ENCODE measurements around the gene PXDN. TPM values are rescaled to one million over a fixed set of nuclear protein-coding genes. Genes with fewer than 3 reads are reported as not detected.
"Not testable (repeated sequence)": the region's sequence is repeated elsewhere in the genome, so short reads cannot be mapped to it uniquely, and the experiment has no call there.

The PXDN gene
- total and polyA plus RNA-seq, 7 donors, result 4.1 to 15.4 (median 9.4) TPM

- Histone ChIP-seq H3K27me3 (ENCODE audit: insufficient read depth in 3 of 3, low read length in 2 of 3) (peaks cover 0 to 2% (median 0%) of the 10 kb centered on the region in 3 donors), H3K4me3 (no peak overlapping the region)
Measured at GRCh38 chr2:1781291-1782080, 37.2 kb upstream of the PXDN start.

GRCh38 chr2:1780693-1781092 is 36.4 kb upstream of the PXDN start:
- no peaks in the 10 kb centered on the region for H3K9me3 ChIP-seq
- DNase-seq (no peak), ATAC-seq (no peak)
- 92 to 94% (median 93%) methylated on average over 2 of the region's 2 CpGs for WGBS, 3 donors
- no peak for TF ChIP-seq CTCF (IDR thresholded peaks at IDR 0.05)
- no peak overlapping the region for H3K4me3 ChIP-seq
- no peaks in the 10 kb centered on the region for H3K36me3 ChIP-seq (ENCODE audit: insufficient read depth in 1 of 2, low read depth in 1 of 2)
- no peak overlapping the region for H3K27ac ChIP-seq
- H3K4me1 ChIP-seq, result no peaks in the 10 kb centered on the region
- intact Hi-C loops (cut with DNase I), result no loop called here
- H3K27me3 ChIP-seq (ENCODE audit: insufficient read depth in 3 of 3, low read length in 2 of 3), result peaks cover 0 to 2% (median 0%) of the 10 kb centered on the region in 3 donors

More at GRCh38 chr2:1781291-1782080, 37.2 kb upstream of the PXDN start:
- TF ChIP-seq CTCF (IDR thresholded peaks at IDR 0.05), result no peak
- no peaks in the 10 kb centered on the region for H3K36me3 ChIP-seq (ENCODE audit: insufficient read depth in 1 of 2, low read depth in 1 of 2)
- intact Hi-C loops (cut with DNase I), result no loop called here
- ATAC-seq, result no peak
- no peaks in the 10 kb centered on the region for H3K4me1 ChIP-seq
- no peak for DNase-seq
- 75 to 90% (median 85%) methylated on average over 16 of the region's 16 CpGs for WGBS, 3 donors
- H3K27ac ChIP-seq, result no peak overlapping the region
- H3K9me3 ChIP-seq, result no peaks in the 10 kb centered on the region

- H3K27me3 ChIP-seq (ENCODE audit: insufficient read depth in 3 of 3, low read length in 2 of 3); ATAC-seq; intact Hi-C loops (cut with DNase I); DNase-seq; H3K36me3 ChIP-seq (ENCODE audit: insufficient read depth in 1 of 2, low read depth in 1 of 2); H3K9me3 ChIP-seq; H3K4me3 ChIP-seq; H3K27ac ChIP-seq; H3K4me1 ChIP-seq: not testable (repeated sequence)
Measured at GRCh38 chr2:1780054-1780453, 35.7 kb upstream of the PXDN start.

GRCh38 chr2:1778566-1778965 is 34.3 kb upstream of the PXDN start:
- Histone ChIP-seq H3K4me1 (no peaks in the 10 kb centered on the region), H3K36me3 (ENCODE audit: insufficient read depth in 1 of 2, low read depth in 1 of 2) (no peaks in the 10 kb centered on the region), H3K4me3 (no peak overlapping the region), H3K27ac (no peak overlapping the region), H3K27me3 (ENCODE audit: insufficient read depth in 3 of 3, low read length in 2 of 3) (peaks cover 0 to 2% (median 2%) of the 10 kb centered on the region in 3 donors), H3K9me3 (no peaks in the 10 kb centered on the region)
- no peak for DNase-seq
- TF ChIP-seq CTCF (IDR thresholded peaks at IDR 0.05), result no peak
- intact Hi-C loops (cut with DNase I), result no loop called here
- ATAC-seq, result no peak
- WGBS, 3 donors, result 58 to 69% (median 63%) methylated on average over 4 of the region's 4 CpGs

- no peak for TF ChIP-seq CTCF (IDR thresholded peaks at IDR 0.05)
- H3K4me3 ChIP-seq, result no peak overlapping the region
- intact Hi-C loops (cut with DNase I), result no loop called here
- no peaks in the 10 kb centered on the region for H3K36me3 ChIP-seq (ENCODE audit: insufficient read depth in 1 of 2, low read depth in 1 of 2)
- ATAC-seq (no peak), DNase-seq (no peak)
- H3K27me3 ChIP-seq (ENCODE audit: insufficient read depth in 3 of 3, low read length in 2 of 3), result peaks cover 0 to 2% (median 2%) of the 10 kb centered on the region in 3 donors
- no peaks in the 10 kb centered on the region for H3K9me3 ChIP-seq
- no peaks in the 10 kb centered on the region for H3K4me1 ChIP-seq
- 42 to 59% (median 45%) methylated on average over 5 of the region's 5 CpGs for WGBS, 3 donors
- H3K27ac ChIP-seq, result no peak overlapping the region
Measured at GRCh38 chr2:1777781-1778180, 33.5 kb upstream of the PXDN start.
